H9 (cell line): ENCODE data around the gene LRMDA. TPM values are rescaled to one million over a fixed set of nuclear protein-coding genes. Genes with fewer than 3 reads are reported as not detected.

Experiments
- DNase-seq: peaks from one replicate; pipeline ENCODE4 v3.0.0-alpha.2; 2017
- H2AFZ ChIP-seq: one replicate; pipeline ENCODE4 v1.6.1; 2013; ENCODE audit warnings: mild to moderate bottlenecking, low read length, control low read depth, moderate library complexity
- H2AK5ac ChIP-seq: 2 replicates; pipeline ENCODE4 v1.6.1; 2013; ENCODE audit warnings: low read length, control low read depth, mixed read lengths; ENCODE audit not compliant: insufficient read length
- H2BK120ac ChIP-seq: one replicate; pipeline ENCODE4 v1.6.1; 2013; ENCODE audit warnings: low read depth, mild to moderate bottlenecking, low read length, control low read depth, inconsistent platforms; ENCODE audit not compliant: poor library complexity, severe bottlenecking
- H2BK12ac ChIP-seq: 2 replicates; pipeline ENCODE4 v1.6.1; 2013; ENCODE audit warnings: low read length, control low read depth, mixed read lengths, low read depth; ENCODE audit not compliant: insufficient read length
- H2BK15ac ChIP-seq: 2 replicates; pipeline ENCODE4 v1.6.1; 2013; ENCODE audit warnings: low read depth, low read length, control low read depth
- H2BK20ac ChIP-seq: one replicate; pipeline ENCODE4 v1.6.1; 2013; ENCODE audit warnings: low read depth, mild to moderate bottlenecking, low read length, control low read depth, inconsistent platforms; ENCODE audit not compliant: poor library complexity, severe bottlenecking
- H2BK5ac ChIP-seq: 2 replicates; pipeline ENCODE4 v1.6.1; 2013; ENCODE audit warnings: low read length, control low read depth, mixed read lengths; ENCODE audit not compliant: insufficient read length
- H3K14ac ChIP-seq: 2 replicates; pipeline ENCODE4 v1.6.1; 2013; ENCODE audit warnings: low read length, control low read depth; ENCODE audit not compliant: insufficient read depth
- H3K18ac ChIP-seq: 2 replicates; pipeline ENCODE4 v1.6.1; 2013; ENCODE audit warnings: low read depth, mild to moderate bottlenecking, mixed read lengths, low read length, control low read depth; ENCODE audit not compliant: insufficient read length
- H3K23ac ChIP-seq: 2 replicates; pipeline ENCODE4 v1.6.1; 2013; ENCODE audit warnings: low read length, control low read depth, mixed read lengths, low read depth; ENCODE audit not compliant: insufficient read length
- H3K23me2 ChIP-seq: 2 replicates; pipeline ENCODE4 v1.6.1; 2013; ENCODE audit warnings: low read depth, mild to moderate bottlenecking, mixed read lengths, low read length, control low read depth; ENCODE audit not compliant: insufficient read length, poor library complexity, severe bottlenecking
- H3K27ac ChIP-seq: 2 replicates; pipeline ENCODE4 v1.5.1; 2013; ENCODE audit warnings: low read length, control low read depth, mixed read lengths, low read depth; ENCODE audit not compliant: insufficient read length
- H3K27me3 ChIP-seq: 2 replicates; pipeline ENCODE4 v1.6.1; 2013; ENCODE audit warnings: low read length, control low read depth, inconsistent platforms; ENCODE audit not compliant: insufficient read depth
- H3K4ac ChIP-seq: 2 replicates; pipeline ENCODE4 v1.6.1; 2013; ENCODE audit warnings: low read depth, mild to moderate bottlenecking, control low read depth, inconsistent platforms, low read length, moderate library complexity
- H3K4me1 ChIP-seq: 2 replicates; pipeline ENCODE4 v1.6.1; 2013; ENCODE audit warnings: low read length, control low read depth, inconsistent platforms; ENCODE audit not compliant: insufficient read depth
- H3K4me2 ChIP-seq: 2 replicates; pipeline ENCODE4 v1.6.1; 2013; ENCODE audit warnings: low read length, control low read depth, mixed read lengths; ENCODE audit not compliant: insufficient read length, insufficient read depth
- H3K56ac ChIP-seq: 2 replicates; pipeline ENCODE4 v1.6.1; 2013; ENCODE audit warnings: low read depth, mild to moderate bottlenecking, mixed read lengths, low read length, control low read depth; ENCODE audit not compliant: insufficient read length
- H3K79me1 ChIP-seq: 2 replicates; pipeline ENCODE4 v1.6.1; 2013; ENCODE audit warnings: low read depth, mild to moderate bottlenecking, moderate library complexity, low read length, control low read depth, inconsistent platforms; ENCODE audit not compliant: insufficient read depth, poor library complexity, severe bottlenecking
- H3K79me2 ChIP-seq: 2 replicates; pipeline ENCODE4 v1.6.1; 2013; ENCODE audit warnings: low read length, control low read depth, inconsistent platforms; ENCODE audit not compliant: insufficient read depth
- H3K9ac ChIP-seq: 2 replicates; pipeline ENCODE4 v1.6.1; 2013; ENCODE audit warnings: low read length, control low read depth, mixed read lengths; ENCODE audit not compliant: insufficient read length; ENCODE audit errors: extremely low read depth
- H3K9me3 ChIP-seq: one replicate; pipeline ENCODE4 v1.6.1; 2013; ENCODE audit warnings: low read depth, low read length, inconsistent platforms; ENCODE audit not compliant: control insufficient read depth
- H3T11ph ChIP-seq: one replicate; pipeline ENCODE4 v1.6.1; 2013; ENCODE audit warnings: mild to moderate bottlenecking, low read length, control low read depth, inconsistent platforms
- H4K20me1 ChIP-seq: one replicate; pipeline ENCODE4 v1.6.1; 2013; ENCODE audit not compliant: control insufficient read depth, insufficient read length, insufficient read depth
- H4K5ac ChIP-seq: 2 replicates; pipeline ENCODE4 v1.6.1; 2013; ENCODE audit warnings: low read depth, mild to moderate bottlenecking, mixed read lengths, low read length, control low read depth; ENCODE audit not compliant: insufficient read length
- H4K8ac ChIP-seq: replicated peaks from 2 replicates; pipeline ENCODE4 v1.6.1; 2013; ENCODE audit warnings: low read length, control low read depth, mixed read lengths, low read depth; ENCODE audit not compliant: insufficient read length
- H4K91ac ChIP-seq: 2 replicates; pipeline ENCODE4 v1.6.1; 2013; ENCODE audit warnings: low read depth, mild to moderate bottlenecking, moderate library complexity, mixed read lengths, low read length, control low read depth; ENCODE audit not compliant: insufficient read length
- H3K27ac Mint-ChIP-seq, 3 experiments: 2 replicates in 2 of 3; 3 replicates in 1 of 3; pipeline ENCODE4 v1.8.0; 2020 to 2021; ENCODE audit warnings: mixed read lengths in 3 of 3, mild to moderate bottlenecking in 1 of 3, moderate library complexity in 1 of 3
- H3K27me3 Mint-ChIP-seq: 2 replicates; pipeline ENCODE4 v1.8.0; 2021; ENCODE audit warnings: low read depth, mild to moderate bottlenecking, moderate library complexity, mixed read lengths
- H3K36me3 Mint-ChIP-seq, 3 experiments: 2 replicates in 2 of 3; 3 replicates in 1 of 3; pipeline ENCODE4 v1.8.0; 2020 to 2021; ENCODE audit warnings: low read depth in 3 of 3, mixed read lengths in 3 of 3; ENCODE audit not compliant: insufficient read depth in 1 of 3
- H3K4me1 Mint-ChIP-seq, 2 experiments: 2 replicates each; pipeline ENCODE4 v1.8.0; 2020; ENCODE audit warnings: mixed read lengths in 2 of 2
- H3K4me3 Mint-ChIP-seq, 2 experiments: 2 replicates in 1 of 2; 3 replicates in 1 of 2; pipeline ENCODE4 v1.8.0; 2020 to 2021; ENCODE audit warnings: mild to moderate bottlenecking in 2 of 2, mixed read lengths in 2 of 2, moderate library complexity in 1 of 2
- H3K9me3 Mint-ChIP-seq, 2 experiments: 2 replicates in 1 of 2; 3 replicates in 1 of 2; pipeline ENCODE4 v1.8.0; 2020; ENCODE audit warnings: mild to moderate bottlenecking in 2 of 2, mixed read lengths in 2 of 2, moderate library complexity in 1 of 2
- WGBS: extraction: QIAGEN DNeasy Blood & Tissue Kit; methylation state at CpG from one replicate; pipeline ENCODE4 v1.1.7; 2013; ENCODE audit warnings: missing lambda C conversion rate, low lambda C conversion rate, mixed read lengths; ENCODE audit not compliant: insufficient read length; ENCODE audit errors: extremely low coverage; 5-methylcytosine and 5-hydroxymethylcytosine counted together
- total RNA-seq: library from RNA; stranded (reverse); gene quantifications from 2 replicates; pipeline ENCODE4 v1.2.1, GENCODE V29; 2021
- TF ChIP-seq, protein P1 (sequence below): fragments of 200-600 bp; sonication (generic); conservative IDR thresholded peaks from 3 replicates; pipeline ENCODE4 v1.8.0; 2021; ENCODE audit warnings: antibody characterized with exemption, mild to moderate bottlenecking

Gene LRMDA
- total RNA-seq, 1 experiment from 2014 or later, result 1.8 TPM

DNA sequence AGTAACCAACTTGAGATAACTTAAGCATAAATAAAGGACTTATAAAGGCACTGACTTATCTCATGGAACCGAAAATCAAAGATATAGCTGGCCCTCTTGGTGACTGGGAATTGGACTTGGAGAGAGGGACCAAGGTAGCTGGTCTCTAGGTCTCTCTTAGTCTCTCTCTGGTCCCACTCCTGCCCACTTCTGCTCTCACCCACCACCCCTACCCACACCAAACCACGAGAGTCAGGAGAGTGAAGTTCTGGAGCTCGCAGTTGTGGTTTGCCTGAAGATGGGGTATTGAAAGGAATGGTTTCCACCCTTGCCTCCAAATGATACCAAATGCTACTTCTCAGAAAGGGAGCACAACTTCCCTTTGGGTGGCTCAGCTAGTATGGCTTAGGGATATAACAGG lies 216.3 kb downstream of the LRMDA start:
- H3T11ph ChIP-seq, result no peak overlapping the region
- Mint-ChIP-seq H3K36me3 (no peaks in the 10 kb centered on the region), H3K27ac (no peak overlapping the region), H3K27me3 (peaks cover 69% of the 10 kb centered on the region), H3K4me3 (no peak overlapping the region), H3K9me3 (no peaks in the 10 kb centered on the region), H3K4me1 (no peaks in the 10 kb centered on the region)
- no peak overlapping the region for H3K4me2 ChIP-seq
- H3K4ac ChIP-seq, result no peak overlapping the region
- H4K5ac ChIP-seq, result no peak overlapping the region
- no peak overlapping the region for H2BK20ac ChIP-seq
- no peak overlapping the region for H3K9ac ChIP-seq
- H2BK120ac ChIP-seq, result no peak overlapping the region
- H3K9me3 ChIP-seq, result no peaks in the 10 kb centered on the region
- TF ChIP-seq, protein P1, sequence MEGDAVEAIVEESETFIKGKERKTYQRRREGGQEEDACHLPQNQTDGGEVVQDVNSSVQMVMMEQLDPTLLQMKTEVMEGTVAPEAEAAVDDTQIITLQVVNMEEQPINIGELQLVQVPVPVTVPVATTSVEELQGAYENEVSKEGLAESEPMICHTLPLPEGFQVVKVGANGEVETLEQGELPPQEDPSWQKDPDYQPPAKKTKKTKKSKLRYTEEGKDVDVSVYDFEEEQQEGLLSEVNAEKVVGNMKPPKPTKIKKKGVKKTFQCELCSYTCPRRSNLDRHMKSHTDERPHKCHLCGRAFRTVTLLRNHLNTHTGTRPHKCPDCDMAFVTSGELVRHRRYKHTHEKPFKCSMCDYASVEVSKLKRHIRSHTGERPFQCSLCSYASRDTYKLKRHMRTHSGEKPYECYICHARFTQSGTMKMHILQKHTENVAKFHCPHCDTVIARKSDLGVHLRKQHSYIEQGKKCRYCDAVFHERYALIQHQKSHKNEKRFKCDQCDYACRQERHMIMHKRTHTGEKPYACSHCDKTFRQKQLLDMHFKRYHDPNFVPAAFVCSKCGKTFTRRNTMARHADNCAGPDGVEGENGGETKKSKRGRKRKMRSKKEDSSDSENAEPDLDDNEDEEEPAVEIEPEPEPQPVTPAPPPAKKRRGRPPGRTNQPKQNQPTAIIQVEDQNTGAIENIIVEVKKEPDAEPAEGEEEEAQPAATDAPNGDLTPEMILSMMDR, result no peak
- no peak overlapping the region for H2BK5ac ChIP-seq
- H2BK15ac ChIP-seq, result no peak overlapping the region
- H4K91ac ChIP-seq, result no peak overlapping the region
- H2BK12ac ChIP-seq, result no peak overlapping the region
- WGBS, result no CpG with 5 or more reads among the region's 3 CpGs
- no peak overlapping the region for H3K23ac ChIP-seq
- H3K27ac ChIP-seq, result no peak overlapping the region
- no peaks in the 10 kb centered on the region for H4K20me1 ChIP-seq
- no peak overlapping the region for H2AFZ ChIP-seq
- no peaks in the 10 kb centered on the region for H3K79me2 ChIP-seq
- H3K14ac ChIP-seq, result no peak overlapping the region
- peaks cover 2% of the 10 kb centered on the region; the same call in 1 of the 2 replicates for H3K27me3 ChIP-seq
- H3K23me2 ChIP-seq, result no peaks in the 10 kb centered on the region
- no peak for DNase-seq
- no peak overlapping the region for H4K8ac ChIP-seq
- H2AK5ac ChIP-seq, result no peak overlapping the region
- no peak overlapping the region for H3K18ac ChIP-seq
- H3K79me1 ChIP-seq, result no peaks in the 10 kb centered on the region
- no peaks in the 10 kb centered on the region for H3K4me1 ChIP-seq
- no peak overlapping the region for H3K56ac ChIP-seq
